ENCODE results near the gene CHD5. TPM values are rescaled to one million over a fixed set of nuclear protein-coding genes. Genes with fewer than 3 reads are reported as not detected.

CHD5 gene
- total RNA-seq, 1 donor from 2014 or later, result 0.08 TPM

DNA sequence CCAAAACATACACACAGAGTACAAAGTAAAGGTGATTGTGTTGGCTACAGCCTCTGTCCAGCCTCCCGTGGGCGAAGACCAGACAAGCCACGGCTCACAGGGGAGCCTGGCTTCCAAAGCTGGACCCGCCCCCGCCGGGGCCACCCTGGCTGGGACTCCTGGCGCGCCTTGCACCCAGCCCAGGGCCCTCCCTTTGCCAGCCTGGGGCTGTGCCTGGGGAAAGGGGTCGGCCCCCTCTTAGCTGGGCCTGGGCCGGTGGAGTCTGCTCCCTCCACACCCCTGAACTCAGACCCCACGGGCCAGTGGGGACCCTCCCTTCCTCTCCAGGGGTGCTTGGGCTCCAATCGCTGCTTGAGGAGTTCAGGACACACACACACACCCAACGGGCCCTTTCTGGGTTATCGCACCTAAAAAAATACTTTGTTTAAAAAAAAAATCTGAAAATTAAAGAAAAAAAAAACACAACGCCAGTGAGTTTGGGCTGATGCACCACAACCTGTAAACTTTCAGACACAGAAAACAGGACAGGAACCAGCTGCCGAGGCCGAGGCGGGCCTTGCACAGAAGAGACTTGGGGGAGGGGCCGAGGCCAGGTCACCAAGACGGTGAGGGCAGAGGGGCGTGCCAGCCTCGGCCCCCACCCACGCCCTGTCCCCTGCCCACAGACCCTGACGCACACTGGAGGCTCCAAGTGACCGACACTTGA lies 78.1 kb downstream of the CHD5 start:
- no peak for ATAC-seq
- DNase-seq (ENCODE audit: low spot score), result no peak

DNA sequence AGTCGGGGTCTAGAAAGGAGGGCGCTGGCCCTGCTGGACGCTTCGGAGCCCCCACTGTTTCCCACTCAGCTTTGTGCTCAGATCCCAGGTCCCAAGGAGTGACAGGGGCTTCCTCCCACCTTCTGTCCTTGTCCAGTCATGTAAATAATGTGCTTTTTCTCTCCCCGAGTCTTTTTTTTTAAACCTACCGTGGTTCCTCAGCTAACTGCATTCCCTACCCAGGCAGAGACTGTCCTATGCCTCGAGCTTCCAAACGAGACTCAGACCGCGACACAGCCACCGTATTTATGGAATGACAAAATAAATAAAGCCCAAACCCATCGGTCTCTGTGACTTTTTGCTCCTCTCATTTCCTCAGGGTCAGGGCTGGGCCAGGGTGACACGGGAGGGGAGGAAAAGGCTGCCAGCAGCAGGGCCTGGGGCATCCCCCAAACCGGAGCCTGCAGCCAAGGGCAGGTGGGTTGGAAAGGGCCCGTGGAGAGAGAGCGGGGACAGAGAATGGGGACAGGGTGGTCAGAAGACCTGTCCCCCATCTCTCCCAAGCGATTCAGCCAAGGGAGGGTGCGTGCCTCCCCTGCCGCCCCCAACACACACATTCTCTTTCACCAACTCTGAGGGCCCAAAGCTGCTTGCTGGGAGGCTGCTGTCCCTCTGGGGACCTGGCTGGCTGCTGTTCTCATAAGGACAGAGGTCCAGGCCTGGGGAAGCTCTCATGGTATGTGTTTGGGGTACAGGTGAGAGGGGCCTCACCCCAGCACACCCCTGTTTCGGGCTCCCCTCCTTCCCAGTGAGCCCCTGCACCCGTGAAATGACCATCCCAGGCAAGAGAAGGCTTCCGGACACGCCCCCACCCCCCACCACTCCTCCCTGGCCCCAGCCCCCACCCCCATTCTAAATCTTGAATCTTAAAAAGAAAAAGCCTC lies 79.0 kb downstream of the CHD5 start:
- DNase-seq (ENCODE audit: low spot score) (no peak), ATAC-seq (no peak)

DNA sequence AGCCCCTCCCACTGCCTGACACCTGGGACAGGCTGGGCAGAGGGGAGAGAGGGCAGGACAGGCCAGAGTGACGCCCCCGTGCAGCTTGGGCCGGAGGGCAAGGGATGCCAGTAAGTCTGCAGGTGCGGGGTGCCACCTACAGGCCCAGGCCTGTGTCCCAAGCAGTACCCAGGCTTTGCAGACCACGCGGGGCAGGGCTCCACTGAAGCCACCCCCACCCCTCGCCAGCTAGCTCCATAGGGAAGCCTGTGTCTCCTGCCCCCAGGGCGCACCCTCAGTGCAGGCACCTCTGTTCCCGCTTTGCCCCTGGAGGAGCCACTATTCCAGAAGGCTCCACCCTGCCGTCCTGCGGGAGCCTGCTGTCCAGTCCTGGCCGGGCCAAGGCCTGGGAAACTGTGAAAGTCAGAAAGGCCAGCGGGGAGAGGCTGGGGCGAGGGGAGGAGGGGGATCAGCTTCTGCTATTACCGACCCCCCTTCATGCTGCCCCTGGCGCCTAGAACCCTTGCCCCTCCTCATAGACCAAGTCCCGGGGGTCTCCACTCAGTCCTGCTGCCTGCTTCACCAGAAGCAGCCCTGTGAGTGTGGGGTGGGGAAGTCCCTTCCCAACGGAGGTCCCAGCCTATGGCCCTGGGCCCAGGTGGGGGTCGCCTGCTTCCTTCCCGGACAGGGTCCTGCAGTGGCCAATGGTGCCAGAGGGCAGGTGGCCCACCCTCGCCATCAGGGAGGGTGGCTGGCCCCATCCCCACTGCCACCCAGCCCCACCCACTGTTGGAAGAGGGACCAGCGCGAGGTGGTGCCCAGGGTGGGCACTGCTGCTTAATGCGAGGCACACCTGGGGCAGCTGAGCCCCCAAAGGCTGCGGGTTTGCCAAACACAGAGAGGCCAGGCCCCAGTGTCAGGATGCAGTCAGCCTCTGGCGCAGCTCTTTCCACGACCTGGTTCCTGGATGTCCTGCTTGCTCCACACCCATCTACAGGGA lies 80.0 kb downstream of the CHD5 start:
- ATAC-seq (peak; percentile 37), DNase-seq (ENCODE audit: low spot score) (no peak)

DNA sequence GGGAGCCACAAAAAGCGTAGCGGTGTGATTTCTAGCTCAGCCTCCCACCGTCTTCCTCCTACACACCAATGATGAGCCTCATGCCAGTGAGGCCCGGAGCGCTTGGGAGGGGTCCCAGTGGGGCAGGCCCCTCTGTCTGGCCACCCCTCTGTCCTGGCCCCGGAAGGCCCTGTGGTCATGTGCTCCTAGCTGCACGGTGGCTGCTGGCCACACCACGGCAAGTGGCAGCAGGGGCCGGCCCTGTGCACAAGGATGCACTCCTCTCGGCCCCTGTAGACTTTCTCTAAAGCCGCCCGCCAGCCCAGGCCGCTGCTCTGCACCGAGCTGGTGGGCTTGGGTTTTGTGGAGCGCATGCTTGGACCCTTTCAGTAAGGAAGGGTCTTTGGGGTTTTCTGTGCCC lies 80.8 kb downstream of the CHD5 start:
- ATAC-seq (no peak), DNase-seq (ENCODE audit: low spot score) (no peak)

DNA sequence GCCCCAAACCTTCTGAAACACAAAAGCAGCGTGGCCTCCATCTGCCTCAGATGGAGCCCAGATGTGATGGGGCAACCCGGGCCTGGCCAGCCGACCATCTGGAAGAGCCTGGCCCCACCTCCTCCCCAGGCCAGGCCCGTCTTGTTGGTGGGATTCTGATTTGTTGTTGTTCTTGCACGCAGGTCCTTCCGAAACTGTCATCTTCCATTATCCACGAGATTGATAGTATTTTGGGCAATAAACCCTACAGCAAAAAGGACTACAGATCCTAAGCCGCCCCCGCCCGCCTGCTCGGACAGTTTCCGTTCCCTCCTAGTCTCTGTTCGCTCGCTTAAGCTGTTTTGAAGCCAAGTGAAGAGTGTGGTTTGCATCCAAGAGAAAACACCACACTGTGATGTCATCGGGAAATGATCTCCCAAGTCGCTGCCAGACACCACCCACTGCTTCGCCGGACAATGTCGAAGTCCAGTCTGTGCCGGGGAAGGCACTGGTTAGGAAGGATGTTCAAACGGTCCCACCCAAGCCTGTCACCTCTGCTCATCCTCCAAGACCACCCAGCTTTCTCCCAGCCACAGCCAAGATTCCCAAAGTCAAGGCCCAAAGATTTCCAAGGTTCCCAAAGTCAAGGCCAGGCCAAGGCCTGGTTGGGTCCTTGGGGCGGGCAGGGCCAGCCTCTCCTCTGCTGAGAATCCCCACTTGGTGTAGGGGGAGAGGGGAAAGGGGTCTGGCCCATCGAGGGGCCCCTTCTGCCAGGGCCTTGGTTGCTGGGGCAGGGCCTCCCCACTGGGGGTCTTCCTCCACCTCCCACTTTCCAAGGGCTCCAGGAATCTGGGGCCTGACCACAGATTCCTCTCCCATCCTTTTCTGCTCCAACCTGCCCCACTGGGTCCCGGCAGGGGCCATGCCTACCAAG lies 81.6 kb downstream of the CHD5 start:
- ATAC-seq (no peak), DNase-seq (ENCODE audit: low spot score) (no peak)

DNA sequence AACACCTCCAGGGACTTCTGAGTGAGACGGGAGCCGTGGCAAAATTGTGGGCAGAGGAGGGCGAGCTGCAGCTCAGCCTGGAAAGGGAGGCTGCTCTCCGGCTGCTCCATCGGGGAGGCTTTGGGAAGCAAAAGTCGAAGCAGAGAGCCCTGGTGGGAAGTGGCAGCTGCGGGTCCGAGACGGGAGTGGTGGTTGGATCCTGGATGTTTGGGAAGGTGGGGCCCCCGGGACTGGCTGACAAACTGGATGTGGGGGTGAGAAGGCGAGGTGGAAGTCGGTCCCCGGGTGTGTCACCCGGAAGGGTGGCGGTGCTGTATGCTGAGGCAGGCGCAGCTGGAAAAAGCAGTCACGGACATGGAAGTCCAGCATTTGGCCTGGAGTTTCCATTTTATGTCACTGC lies 82.3 kb downstream of the CHD5 start:
- DNase-seq (ENCODE audit: low spot score) (no peak), ATAC-seq (no peak)

DNA sequence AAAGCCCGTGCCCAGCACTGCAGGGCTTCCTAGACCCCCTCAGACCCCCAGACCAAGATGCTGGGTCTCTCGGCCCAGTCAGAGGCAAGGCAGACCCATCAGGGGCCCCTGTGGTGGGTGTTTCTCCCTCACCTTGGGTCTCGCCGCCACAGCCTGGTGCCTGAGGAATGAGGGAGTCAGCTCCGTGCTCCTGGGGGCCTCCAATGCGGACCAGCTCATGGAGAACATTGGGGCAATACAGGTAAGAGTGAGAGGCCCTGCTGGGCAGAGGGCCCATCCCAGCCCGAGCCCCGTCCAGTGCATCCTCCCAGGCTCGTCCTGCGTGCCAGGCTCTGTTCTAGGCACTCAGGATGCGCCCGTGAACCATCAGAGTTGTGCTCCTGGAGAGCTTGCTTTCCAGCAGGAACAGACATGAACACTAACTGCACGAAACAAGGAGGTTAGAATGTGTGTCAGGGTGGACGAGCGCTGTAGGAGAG lies 83.0 kb downstream of the CHD5 start:
- DNase-seq (ENCODE audit: low spot score) (no peak), ATAC-seq (no peak)

DNA sequence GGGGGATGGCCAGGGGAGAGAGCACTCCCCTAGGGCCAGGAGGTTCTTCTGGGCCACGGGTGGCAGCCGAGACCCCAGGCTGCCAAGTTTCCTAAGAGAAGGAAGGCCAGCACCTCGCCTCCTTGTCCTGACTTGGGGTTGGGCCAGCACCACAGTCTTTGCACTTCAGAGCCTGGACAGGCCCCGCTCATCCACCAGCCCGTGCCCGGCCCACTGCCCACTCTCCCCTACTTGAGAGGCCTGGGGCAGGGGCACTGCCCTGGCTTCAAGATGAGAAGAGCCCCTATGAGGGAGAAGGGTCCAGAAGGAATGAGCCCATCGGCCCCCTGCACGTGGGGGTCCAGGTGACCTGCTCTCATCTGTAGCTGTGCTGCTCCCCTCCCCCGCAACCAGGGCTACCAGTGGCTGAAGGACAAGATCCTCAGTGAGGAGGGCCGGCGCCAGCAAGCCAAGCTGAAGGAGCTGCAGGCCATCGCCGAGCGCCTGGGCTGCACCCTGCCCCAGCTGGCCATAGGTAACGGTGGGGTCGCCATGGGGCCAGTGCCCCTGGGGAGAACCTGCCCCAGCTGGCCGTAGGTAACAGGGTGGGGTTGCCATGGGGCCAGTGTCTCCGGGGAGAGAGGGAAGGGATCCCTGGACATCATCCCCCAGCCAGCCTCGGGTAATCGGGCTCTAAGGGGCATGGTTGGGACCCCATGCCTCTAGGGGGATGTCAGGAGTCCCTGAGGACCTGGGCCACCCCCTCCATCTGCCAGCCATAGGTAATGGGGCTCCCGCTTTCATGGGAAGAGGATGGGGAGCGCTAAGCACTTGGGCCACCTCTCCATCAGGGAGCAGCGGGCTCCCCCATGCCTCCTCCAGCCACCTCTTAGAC lies 83.6 kb downstream of the CHD5 start:
- DNase-seq (ENCODE audit: low spot score) (no peak), ATAC-seq (no peak)

DNA sequence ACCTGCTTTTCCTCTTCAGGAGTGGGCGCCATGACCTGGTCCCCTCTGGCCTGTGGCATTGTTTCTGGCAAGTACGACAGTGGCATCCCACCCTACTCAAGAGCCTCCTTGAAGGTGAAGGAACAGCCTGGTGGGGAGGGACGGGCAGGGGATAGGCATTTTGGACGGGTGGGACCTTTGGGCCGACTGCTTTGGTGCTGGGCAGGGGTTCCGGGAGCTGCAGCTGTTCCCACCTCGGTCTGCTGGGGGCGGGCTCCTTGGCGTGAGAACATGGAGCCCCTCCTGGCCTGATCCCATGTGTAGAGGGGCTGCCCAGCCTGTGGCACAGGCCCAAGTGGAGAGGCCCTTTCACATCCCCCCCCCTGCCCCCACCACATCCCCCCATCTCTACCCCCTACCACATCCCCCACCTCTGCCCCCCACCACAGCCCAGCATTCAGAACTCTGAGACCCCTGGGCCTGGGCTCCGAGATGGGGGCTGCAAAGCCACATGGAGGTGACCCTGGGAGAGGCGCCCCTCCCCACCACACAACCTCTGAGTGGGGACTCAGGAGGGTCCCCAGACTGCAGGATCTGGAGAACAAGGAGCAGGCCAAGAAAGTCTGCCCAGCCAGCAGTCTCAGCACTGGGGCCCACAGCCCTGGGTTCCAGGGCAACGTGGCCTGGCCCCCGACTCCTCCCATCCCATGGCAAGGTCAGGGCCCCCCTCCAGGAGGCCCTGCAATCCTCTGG lies 84.4 kb downstream of the CHD5 start:
- DNase-seq (ENCODE audit: low spot score) (no peak), ATAC-seq (no peak)

DNA sequence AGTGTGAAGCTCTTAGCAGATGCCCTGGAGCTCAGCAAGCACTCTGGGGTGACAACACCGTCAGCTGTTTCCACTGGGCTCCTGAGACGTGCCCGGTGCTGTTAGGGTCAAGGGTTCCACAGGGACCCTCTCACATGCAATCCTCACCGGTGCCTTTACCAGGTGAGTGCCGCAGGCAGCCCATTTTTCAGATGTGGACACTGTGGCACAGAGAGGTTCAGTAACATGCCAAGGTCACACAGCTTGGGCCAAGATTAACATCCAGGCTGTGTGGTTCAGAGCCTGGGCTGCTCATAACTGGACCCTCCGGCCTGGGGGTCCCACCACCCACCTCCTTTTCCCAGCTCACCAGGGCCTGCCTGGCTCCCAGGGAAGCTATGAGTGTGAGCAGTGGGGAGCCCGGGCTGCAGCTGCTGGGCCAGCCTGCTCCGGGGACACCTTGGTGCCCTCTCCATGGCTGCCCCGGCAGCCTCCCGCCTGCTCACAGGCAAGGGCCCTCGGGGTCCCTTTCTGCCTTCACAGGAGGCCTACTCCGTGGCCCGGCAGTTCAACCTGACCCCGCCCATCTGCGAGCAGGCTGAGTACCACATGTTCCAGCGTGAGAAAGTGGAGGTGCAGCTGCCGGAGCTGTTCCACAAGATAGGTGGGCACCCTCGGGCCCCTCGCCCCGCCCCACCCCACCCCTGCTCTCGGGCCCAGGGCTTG lies 85.2 kb downstream of the CHD5 start:
- ATAC-seq (no peak), DNase-seq (ENCODE audit: low spot score) (no peak)

DNA sequence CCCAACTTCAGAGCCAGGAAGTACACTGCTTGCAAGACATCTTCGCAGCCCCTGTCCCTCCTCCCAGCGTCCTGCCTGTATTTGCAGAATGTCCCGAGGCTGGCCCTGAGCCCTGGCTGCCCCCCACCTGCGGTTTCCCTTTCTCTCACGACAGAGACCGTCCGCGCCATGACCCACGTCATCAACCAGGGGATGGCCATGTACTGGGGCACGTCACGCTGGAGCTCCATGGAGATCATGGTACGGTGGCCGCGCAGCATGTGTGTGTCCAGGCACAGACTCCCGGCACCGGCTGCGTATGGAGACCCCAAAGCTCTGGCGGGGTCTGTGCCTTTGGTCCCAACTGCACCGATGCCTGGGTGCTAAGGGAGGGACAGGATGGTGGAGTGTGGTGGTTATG lies 85.9 kb downstream of the CHD5 start:
- ATAC-seq (no peak), DNase-seq (ENCODE audit: low spot score) (no peak)

DNA sequence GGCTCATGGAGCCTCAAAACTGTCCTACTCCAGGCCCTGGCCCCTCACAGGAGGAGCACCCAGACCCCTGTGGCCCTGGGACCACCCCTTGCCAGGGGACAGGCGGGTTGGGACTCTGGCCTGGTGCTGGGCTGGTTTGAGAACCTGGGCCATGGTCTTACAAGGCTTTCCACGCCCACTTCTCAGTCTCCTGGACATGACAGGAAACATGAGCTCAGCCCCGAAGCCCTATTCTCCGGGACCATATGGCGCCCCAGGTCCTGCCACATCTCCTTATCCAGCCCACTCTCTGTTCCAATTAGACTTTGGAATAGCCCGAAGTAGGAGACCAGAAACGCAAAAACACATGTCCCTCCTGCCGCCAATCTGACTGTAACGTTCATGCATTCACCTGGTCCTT lies 86.5 kb downstream of the CHD5 start:
- DNase-seq (ENCODE audit: low spot score), result no peak
- ATAC-seq, result no peak

DNA sequence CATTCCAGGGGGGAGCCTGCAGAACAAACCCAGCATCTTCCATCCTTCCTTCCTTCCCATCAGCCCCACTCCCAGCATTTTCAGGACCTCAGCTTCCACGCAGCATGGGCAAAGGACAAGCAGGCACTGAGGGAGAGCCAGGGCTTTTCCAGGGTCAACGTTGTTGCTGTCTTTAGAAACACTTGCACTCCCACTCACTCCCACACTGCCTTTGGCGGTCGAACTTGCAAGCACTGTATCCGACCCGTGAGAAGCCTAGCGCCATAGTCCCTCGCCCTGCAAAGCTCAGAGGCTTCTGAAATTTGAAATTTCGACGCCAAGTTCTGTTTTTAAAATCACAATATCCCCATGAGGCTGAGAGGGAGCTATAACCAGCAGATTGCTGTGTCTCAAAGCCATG lies 87.0 kb downstream of the CHD5 start:
- no peak for DNase-seq (ENCODE audit: low spot score)
- no peak for ATAC-seq

DNA sequence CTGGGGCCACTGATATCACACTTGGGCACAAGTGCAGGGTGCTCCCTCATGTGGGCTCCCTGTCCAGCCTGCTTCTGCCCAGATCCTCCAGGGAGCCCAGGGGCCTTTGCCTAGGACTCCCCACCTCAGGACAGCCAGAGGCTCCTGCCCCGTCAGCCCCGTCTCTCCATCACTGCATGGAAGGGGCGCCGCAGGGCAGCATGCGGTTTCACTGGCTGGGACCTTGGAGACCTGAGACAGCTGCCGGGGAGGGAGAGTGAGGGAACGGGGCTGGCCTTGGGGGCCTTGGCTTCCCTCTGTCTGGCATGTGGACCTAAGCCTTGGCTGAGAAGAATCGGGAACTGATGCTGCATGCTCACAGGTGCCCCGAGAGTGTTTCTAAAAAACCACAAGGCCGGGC lies 87.9 kb downstream of the CHD5 start:
- ATAC-seq (no peak), DNase-seq (ENCODE audit: low spot score) (no peak)

DNA sequence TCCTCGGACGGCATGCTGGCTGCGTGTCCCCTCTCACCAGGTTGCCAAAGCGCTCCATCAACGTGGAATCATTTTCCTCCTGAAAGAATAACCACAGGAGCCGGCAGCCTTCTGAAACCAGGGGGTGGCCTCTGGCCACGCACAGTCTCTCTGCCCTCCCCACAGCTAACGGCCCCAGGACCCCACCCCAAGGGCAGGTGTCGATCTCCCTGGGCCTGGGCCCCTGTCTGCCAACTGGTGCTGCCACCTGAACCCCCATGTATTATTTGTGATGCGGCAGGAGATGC lies 88.4 kb downstream of the CHD5 start:
- DNase-seq (ENCODE audit: low spot score) (no peak), ATAC-seq (no peak)

DNA sequence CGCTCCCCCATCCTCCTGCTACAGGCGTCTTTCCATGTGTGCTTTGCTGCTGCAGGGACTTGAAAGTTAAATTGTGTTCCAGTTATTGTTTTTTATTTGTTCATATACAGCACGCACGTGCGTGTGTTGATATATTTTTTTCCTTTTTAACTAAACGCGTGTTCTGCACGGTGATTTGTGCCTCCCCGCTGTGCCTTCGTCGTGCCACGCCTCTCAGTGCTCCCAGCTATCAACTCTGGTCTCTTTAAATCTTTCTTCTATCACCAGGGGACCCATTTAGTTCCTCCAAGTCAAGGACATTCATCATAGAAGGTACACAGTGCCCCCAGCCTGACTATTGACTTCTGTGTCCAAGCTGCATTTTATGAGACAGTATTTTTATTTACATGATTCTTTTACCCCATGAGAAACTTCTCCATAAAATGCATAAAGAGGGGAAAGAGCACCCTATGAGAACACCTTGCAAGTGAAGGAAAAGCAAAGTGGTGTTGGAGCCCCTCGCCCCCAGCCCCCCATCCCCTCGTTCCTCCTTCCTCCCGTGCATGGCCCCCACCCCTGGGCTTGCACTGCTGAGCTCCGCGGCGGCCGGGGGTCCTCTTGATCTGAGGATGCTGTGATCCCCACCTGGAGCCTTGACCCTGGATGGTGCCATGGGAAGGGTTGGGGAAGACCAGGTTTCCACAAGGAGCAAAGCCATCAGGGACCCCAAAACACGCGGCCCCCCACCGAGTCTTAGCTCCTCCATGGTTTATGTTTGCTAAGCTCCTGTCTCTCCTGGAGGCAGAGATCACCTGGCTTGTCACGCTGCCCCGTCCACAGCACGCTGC lies 88.9 kb downstream of the CHD5 start:
- DNase-seq (ENCODE audit: low spot score), result no peak

DNA sequence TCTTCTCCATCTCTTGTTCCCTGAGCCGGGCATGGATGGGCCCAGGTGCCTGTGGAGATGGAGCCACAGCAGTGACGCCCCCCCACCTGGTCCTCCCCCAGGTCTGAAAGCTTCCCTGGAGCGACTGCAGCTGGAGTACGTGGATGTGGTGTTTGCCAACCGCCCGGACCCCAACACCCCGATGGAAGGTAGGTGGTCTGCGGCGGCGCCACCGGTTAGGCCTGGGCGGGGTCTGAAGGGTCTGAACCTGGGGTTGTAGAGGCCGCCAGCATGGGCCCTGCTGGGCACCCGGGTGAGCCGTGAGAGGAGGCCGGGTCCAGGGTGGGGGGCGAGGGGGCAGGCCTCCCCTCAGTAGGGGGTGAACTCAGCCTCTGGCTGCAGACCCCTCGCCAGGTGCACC lies 89.8 kb downstream of the CHD5 start:
- no peak for ATAC-seq
- no peak for DNase-seq (ENCODE audit: low spot score)

More for the DNA sequence above, 88.9 kb downstream of the CHD5 start:
- ATAC-seq, result no peak
